ENCODE measurements around the gene BRI3.

Gene BRI3, protein sequence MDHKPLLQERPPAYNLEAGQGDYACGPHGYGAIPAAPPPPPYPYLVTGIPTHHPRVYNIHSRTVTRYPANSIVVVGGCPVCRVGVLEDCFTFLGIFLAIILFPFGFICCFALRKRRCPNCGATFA

DNA sequence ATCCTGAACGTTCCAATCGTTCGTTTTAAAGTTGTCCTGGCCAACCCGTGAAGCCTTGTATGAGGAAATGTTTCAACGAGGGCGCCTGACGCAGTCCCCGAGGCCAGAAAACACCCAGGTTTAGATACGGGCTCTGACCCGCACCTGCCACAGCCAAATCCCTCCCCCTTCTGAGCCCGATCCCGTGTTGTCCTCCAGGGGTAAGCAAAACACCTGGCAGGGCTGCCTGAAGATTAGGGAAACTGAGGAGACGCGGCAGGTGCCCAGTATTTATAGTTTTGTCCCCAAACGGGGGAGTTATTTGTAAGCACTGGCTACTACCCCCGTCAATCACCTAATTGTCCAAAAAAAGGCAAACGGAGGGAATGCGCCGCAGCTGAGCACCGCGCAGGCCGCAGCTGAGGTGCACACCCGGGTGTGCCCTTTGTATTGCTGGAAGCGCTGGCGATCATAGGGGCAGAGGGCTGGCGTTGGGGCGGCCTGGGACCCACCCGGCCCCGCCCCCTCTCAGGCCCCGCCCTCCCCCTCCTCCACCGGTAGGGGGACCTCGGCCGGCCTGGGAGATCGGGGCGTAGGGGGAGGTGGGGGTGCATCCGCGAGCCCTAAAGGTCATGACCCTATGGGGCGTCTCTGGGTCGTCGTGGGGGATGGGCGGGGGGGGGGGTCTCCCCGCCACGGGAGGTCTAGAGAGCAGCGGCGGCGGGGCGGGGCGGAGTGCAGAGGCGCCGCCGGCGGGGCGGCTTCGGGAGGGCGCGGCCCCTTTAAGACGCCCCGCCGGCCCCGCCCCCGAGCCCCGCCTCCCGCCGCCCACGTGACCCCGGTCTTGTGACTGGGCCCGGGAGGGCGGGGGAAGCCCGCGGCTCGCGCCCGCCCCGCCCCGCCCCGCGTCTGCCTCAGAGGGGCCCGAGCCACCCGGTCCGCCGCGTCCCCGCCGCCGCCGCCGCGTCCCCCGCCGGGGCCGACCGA is at the start of gene BRI3:
BRI3 (plus strand) TSS at position 896 of the 966 bp plus-strand sequence. CDS start 110 bp downstream, outside the sequence.
- peak; percentile 94 for DNase-seq (ENCODE audit: low spot score)

GRCh38 chr7:98232263-98232585 is 49.3 kb upstream of the BRI3 start:
- no peak for DNase-seq (ENCODE audit: low spot score)

- no peak for DNase-seq (ENCODE audit: low spot score)
Observed at GRCh38 chr7:98232799-98233198, 48.7 kb upstream of the BRI3 start.

- no peak for DNase-seq (ENCODE audit: low spot score)
Observed at GRCh38 chr7:98233219-98234070, 48.0 kb upstream of the BRI3 start.

- no peak for DNase-seq (ENCODE audit: low spot score)
Observed at GRCh38 chr7:98234429-98235147, 46.9 kb upstream of the BRI3 start.

- no peak for DNase-seq (ENCODE audit: low spot score)
Observed at GRCh38 chr7:98235901-98236300, 45.6 kb upstream of the BRI3 start.

DNA sequence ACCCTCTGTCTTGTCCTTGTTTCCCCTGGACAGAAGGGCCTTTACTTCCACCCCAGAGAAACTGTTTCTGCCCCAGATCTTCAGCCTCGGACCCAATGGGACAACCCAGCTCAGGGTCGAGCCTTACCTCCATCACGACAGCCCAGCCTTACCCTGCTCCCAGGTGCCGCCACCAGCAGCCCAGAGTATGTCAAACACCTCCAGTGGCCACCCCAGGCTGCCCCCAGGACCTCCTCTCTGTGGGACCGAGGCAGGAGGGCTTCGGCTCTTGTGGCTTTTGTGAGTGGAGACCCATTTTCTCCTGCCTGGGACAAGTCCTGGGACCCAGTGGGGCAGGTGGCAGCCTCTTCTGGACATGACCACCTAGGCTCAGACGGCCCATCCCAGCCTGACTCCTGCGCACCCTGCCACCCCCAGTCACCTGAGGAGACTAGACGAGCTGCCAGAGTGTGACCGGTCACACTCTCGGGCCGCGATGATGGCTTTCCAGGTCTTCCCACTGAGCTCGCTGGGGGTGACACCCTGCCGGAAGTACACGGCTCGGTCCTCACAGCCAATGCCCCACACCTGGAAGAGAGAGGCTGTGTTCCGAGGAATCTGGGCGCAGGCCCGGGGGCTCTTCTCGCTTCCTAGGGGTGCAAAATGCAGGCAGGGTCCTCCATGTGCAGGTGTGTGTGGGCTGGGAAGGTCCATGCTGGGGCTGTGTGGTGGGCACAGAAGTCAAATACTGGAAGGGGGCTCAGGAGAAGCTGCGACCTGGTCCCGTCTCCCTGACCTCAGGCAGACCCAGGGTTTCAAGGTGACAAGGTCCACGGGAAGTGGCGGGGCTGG is 44.9 kb upstream of the BRI3 start:
- DNase-seq (ENCODE audit: low spot score), result no peak

GRCh38 chr7:98238076-98238475 is 43.4 kb upstream of the BRI3 start:
- DNase-seq (ENCODE audit: low spot score), result no peak

GRCh38 chr7:98238976-98239375 is 42.5 kb upstream of the BRI3 start:
- DNase-seq (ENCODE audit: low spot score), result no peak

- DNase-seq (ENCODE audit: low spot score), result no peak
Observed at GRCh38 chr7:98240961-98241673, 40.4 kb upstream of the BRI3 start.

DNA sequence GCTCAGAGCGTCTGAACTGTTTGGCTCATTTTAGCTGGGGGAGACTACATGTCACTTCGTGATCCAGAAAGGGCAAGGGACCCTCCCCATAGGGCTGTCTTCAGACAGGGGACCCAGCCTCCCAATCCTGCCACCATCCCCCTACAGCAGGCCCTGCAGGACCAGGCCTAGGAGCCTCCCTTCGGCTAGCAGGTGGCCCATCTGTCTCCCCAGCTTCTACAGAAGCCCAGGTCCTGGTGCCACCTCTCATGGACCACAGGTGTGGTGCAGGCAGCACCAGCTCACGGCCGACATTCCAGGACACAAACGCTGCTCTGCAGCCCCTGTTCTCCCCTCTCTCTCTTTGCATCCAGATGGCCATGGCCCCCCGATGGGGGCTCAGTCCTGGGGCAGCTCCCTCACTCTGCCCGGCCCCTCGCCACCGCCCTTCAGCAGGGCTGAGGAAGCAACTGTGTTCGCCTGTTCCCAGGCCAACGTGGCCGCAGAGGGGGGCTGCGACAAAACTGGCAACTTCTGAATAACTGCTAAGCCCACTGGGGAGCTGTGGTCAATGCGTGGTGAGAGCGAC is 39.7 kb upstream of the BRI3 start:
- no peak for DNase-seq (ENCODE audit: low spot score)

GRCh38 chr7:98242342-98242741 is 39.1 kb upstream of the BRI3 start:
- no peak for DNase-seq (ENCODE audit: low spot score)

GRCh38 chr7:98242934-98243333 is 38.6 kb upstream of the BRI3 start:
- no peak for DNase-seq (ENCODE audit: low spot score)

GRCh38 chr7:98244871-98245270 is 36.6 kb upstream of the BRI3 start:
- no peak for DNase-seq (ENCODE audit: low spot score)

- no peak for DNase-seq (ENCODE audit: low spot score)
Observed at GRCh38 chr7:98248156-98248555, 33.3 kb upstream of the BRI3 start.

DNA sequence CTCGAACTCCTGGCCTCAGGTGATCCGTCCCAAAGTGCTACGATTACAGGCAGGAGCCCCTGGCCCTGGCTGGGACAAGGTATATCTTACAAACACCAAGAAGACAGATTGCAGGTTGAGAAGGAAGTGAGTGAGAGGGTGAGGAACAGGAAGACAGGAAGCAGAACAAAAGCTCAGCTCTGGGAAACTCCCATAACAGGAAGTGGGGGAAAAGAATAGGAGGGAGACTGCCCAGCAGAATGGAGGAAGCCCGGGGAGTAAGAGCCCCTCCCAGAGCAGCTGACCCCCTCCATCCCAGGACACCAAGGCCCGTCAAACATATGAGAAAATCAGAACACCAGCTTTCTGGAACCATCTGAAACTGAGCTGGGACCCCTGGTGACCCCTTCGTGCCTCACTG is 32.4 kb upstream of the BRI3 start:
- DNase-seq (ENCODE audit: low spot score), result peak; percentile 14

- peak; percentile 63 for DNase-seq (ENCODE audit: low spot score)
Observed at GRCh38 chr7:98250789-98251188, 30.7 kb upstream of the BRI3 start.

DNA sequence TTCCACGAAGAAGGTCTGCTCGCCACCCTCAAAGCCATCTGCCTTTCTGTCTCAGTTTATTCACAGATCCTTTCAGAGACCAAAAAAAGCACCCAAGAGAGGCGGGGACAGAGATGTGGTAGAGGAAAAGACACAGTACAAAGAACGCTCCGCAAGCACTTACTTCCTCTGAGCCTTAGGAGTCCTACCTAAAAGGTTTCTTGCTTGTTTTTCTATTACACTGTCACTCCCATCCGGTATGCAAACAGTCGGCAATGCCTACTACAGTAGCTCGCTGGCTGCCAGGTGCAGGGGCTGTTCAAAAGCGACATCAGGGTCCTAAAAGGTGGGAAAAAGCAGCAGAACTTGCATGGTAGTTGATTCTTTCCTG is 30.3 kb upstream of the BRI3 start:
- DNase-seq (ENCODE audit: low spot score), result peak; percentile 76

DNA sequence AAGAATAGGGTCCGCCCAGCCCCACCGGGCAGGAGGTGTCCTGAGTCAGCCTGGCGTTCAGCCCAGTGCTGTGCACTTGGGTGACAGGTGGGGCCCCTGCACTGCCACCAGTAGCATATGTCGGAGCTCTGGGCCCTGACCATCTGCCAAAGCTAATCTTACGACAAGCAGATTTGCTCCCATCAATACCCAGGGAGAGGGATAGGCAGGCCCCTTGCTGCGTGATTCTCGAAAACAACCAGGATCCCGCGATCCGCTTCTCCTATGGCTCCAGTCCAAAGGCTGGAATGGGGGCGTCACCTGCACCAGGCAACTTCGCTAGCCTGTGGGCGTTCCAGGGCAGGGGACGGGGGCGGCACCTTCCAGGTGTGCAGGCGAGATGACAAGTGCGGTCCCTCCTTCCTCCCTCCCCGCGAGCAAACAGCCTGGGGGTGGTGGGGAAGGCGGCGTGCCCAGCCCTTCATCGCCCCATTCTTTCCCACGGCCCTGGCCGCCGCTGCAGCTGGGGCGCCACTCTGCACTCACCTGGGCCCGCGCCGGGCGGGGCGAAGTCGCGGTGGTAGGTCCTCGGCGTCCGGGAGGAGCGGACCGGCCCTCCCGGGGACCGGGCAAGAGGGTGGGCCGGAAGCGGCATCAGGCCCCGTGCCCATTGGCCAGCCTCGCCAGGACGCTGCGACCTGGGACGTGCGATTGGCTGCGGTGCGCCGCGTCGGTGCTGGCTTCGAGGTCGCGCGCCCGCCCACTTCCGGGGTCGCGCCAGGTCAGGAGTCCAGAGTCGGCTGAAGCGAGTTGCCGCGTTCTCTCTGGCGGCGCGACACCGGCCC is 29.7 kb upstream of the BRI3 start, which contains the start of gene TECPR1:
TECPR1 (minus strand) TSS at position 632 of the 824 bp plus-strand sequence. CDS start 6,086 bp downstream, outside the sequence.
- peak; percentile 85 for DNase-seq (ENCODE audit: low spot score)

Data from CD4-positive, alpha-beta T cell treated with Interleukin-6 at 100 ng/mL for 8 hours (primary cell).